Lower lobe of right lung (tissue), 2 donors: ENCODE measurements around the gene NACA2. TPM values are rescaled to one million over a fixed set of nuclear protein-coding genes. Genes with fewer than 3 reads are reported as not detected.
A peak's percentile ranks its signal among the peaks of the same experiment; 100 is the strongest.

Source experiments
- ATAC-seq, 2 donors: fragments of 200-7000 bp; cut with Tn5 transposase; one replicate each; pipeline ENCODE4 v1.9.1; 2020 to 2022; ENCODE audit warnings: mild to moderate bottlenecking in 2 of 2, moderate library complexity in 2 of 2
- DNase-seq: peaks from one replicate; pipeline ENCODE4 v3.0.0-alpha.2; 2020
- H3K27ac ChIP-seq: fragments of 200-600 bp; one replicate; pipeline ENCODE4 v1.8.0; 2022
- H3K27me3 ChIP-seq: fragments of 200-600 bp; one replicate; pipeline ENCODE4 v1.8.0; 2022; ENCODE audit warnings: low read depth
- H3K36me3 ChIP-seq: fragments of 200-600 bp; one replicate; pipeline ENCODE4 v1.8.0; 2022; ENCODE audit warnings: mild to moderate bottlenecking
- H3K4me1 ChIP-seq: fragments of 200-600 bp; one replicate; pipeline ENCODE4 v1.8.0; 2022
- H3K4me3 ChIP-seq: fragments of 200-600 bp; one replicate; pipeline ENCODE4 v1.8.0; 2022; ENCODE audit warnings: mild to moderate bottlenecking
- H3K9me3 ChIP-seq: fragments of 200-600 bp; one replicate; pipeline ENCODE4 v1.8.0; 2022
- intact Hi-C: fragments of 100-400 bp; cut with DNase I; formaldehyde crosslinking; loops from one replicate; pipeline ENCODE4 v1.11.0; 2022
- total RNA-seq: library from RNA; stranded (reverse); fragmentation: NEBNext Ultra II Directional; extraction: Animal tissue kit (Norgen Biotek cat#: 25700); gene quantifications from one replicate; pipeline ENCODE4 v1.2.1, GENCODE V29; 2021
- TF ChIP-seq, protein P1 (sequence below): fragments of 200-600 bp; IDR thresholded peaks from one replicate; pipeline ENCODE4 v1.8.0; 2022; ENCODE audit warnings: antibody characterized with exemption, mild to moderate bottlenecking
- donor health status: DM: no; HTN: yes; CAD: no; lungs with severe emphysema.

The NACA2 gene
- total RNA-seq, 1 donor from 2014 or later, result not detected

DNA sequence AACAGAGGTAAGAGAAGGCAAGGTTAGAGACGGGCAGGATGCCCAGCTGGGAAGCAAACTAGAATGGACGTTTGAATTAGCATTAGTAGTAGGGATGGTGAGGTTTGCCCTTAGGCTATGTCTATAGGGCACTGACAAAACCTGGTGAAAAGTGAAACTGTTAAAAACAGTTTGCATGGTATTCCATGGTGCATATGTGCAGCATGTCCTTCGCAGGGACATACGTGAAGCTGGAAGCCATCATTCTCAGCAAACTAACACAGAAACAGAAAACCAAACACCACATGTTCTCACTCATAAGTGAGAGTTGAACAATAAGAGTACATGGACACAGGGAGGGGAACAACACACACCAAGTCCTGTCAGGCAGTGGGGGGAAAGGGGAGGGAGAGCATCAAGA lies 25.8 kb downstream of the NACA2 start:
- TF ChIP-seq, protein P1, sequence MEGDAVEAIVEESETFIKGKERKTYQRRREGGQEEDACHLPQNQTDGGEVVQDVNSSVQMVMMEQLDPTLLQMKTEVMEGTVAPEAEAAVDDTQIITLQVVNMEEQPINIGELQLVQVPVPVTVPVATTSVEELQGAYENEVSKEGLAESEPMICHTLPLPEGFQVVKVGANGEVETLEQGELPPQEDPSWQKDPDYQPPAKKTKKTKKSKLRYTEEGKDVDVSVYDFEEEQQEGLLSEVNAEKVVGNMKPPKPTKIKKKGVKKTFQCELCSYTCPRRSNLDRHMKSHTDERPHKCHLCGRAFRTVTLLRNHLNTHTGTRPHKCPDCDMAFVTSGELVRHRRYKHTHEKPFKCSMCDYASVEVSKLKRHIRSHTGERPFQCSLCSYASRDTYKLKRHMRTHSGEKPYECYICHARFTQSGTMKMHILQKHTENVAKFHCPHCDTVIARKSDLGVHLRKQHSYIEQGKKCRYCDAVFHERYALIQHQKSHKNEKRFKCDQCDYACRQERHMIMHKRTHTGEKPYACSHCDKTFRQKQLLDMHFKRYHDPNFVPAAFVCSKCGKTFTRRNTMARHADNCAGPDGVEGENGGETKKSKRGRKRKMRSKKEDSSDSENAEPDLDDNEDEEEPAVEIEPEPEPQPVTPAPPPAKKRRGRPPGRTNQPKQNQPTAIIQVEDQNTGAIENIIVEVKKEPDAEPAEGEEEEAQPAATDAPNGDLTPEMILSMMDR, result no peak
- intact Hi-C loops, result no loop called here
- Histone ChIP-seq H3K36me3 (no peaks in the 10 kb centered on the region), H3K27ac (no peak overlapping the region), H3K27me3 (no peaks in the 10 kb centered on the region), H3K4me3 (no peak overlapping the region), H3K9me3 (peaks cover 6% of the 10 kb centered on the region), H3K4me1 (no peaks in the 10 kb centered on the region)
- ATAC-seq (no peak), DNase-seq (no peak)

DNA sequence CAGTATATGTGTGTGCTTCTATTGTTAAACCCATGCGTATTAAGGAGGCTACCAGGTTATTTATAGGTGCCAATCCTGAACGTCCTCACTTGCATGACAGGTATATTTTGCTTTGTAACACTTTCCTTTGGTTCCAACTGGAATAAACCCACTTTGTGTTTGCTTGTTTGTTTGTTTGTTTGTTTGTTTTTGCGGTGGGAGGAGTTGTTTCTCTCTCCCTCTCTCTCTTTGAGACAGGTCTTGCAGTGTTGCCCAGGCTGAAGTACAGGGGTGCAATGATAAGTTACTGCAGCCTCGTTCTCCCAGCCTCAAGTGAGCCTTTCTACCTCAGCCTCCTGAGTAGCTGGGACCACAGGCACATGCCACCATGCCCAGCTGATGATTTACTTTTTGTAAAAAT lies 28.7 kb downstream of the NACA2 start:
- ATAC-seq, result no peak

GRCh38 chr17:61561354-61561753 lies 29.7 kb downstream of the NACA2 start:
- H3K4me3 ChIP-seq, result no peak overlapping the region
- peaks cover 5% of the 10 kb centered on the region for H3K27me3 ChIP-seq
- H3K27ac ChIP-seq, result no peak overlapping the region
- H3K36me3 ChIP-seq, result no peaks in the 10 kb centered on the region
- DNase-seq, result no peak
- no peaks in the 10 kb centered on the region for H3K9me3 ChIP-seq
- no peak for ATAC-seq
- intact Hi-C loops, result no loop called here
- no peaks in the 10 kb centered on the region for H3K4me1 ChIP-seq
- TF ChIP-seq, protein P1, result no peak

More for the DNA sequence above, 28.7 kb downstream of the NACA2 start:
- Histone ChIP-seq H3K36me3 (no peaks in the 10 kb centered on the region), H3K9me3 (no peaks in the 10 kb centered on the region), H3K27me3 (peaks cover 5% of the 10 kb centered on the region), H3K4me3 (no peak overlapping the region), H3K27ac (no peak overlapping the region), H3K4me1 (no peaks in the 10 kb centered on the region)
- TF ChIP-seq, protein P1, result no peak
- intact Hi-C loops, result no loop called here
- no peak for DNase-seq

GRCh38 chr17:61560071-61560470 lies 30.9 kb downstream of the NACA2 start:
- ATAC-seq, result no peak
- no peak for DNase-seq

DNA sequence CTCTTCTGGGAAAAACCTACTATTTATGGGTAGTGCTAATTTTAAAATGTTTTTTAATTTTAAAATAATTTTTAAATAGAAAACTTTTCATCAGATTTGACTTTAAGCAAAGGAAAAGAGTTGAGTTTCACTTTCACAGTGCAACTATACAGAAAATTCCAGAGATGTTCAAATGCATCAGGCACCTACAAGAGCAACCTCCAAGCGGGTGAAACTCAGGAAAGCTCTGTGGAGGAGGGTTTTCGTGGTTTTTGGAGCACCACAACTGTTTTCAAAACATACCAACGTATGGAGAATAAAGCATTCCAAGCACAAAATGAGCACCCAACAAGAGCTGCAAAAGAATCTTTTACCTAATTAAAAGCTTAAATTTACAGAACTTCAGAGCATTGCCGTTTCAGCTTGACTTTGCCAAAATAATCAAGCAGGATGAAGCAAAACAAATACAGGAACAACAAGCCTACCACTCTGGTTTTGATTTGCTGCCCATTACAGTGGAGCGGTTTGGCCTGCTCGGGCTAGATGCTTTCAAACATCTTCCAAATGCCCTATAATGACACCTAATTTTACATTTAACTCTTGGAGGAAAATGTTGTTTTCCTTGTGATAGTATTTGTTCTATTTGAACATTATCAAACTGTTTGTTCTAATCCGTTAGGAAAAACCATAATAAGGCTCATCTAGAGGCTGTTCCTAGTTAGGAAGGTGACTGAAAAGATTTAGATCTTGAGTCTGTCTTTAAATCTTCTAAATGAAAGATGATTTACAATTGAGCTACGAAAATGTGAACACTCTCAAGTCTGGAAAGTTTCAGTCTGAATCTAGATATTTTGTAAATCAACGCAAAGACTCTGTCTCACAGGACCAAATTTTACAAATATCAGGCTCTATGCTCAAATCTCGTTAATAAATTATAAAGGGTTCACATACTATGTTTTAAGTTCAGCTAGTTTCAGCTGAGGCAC lies 34.5 kb downstream of the NACA2 start:
- TF ChIP-seq, protein P1, result no peak
- H3K36me3 ChIP-seq, result no peaks in the 10 kb centered on the region
- no peak for DNase-seq
- H3K27ac ChIP-seq, result peak overlapping the region; percentile 4
- H3K27me3 ChIP-seq, result peaks cover 5% of the 10 kb centered on the region
- no peaks in the 10 kb centered on the region for H3K4me1 ChIP-seq
- H3K9me3 ChIP-seq, result no peaks in the 10 kb centered on the region
- no peak for ATAC-seq
- intact Hi-C loops, result no loop called here
- no peak overlapping the region for H3K4me3 ChIP-seq

More at GRCh38 chr17:61560071-61560470, 30.9 kb downstream of the NACA2 start:
- H3K4me1 ChIP-seq, result no peaks in the 10 kb centered on the region
- no peaks in the 10 kb centered on the region for H3K36me3 ChIP-seq
- no peak overlapping the region for H3K4me3 ChIP-seq
- no peak overlapping the region for H3K27ac ChIP-seq
- intact Hi-C loops, result no loop called here
- H3K27me3 ChIP-seq, result peaks cover 5% of the 10 kb centered on the region
- no peaks in the 10 kb centered on the region for H3K9me3 ChIP-seq
- TF ChIP-seq, protein P1, result no peak
